Epithelial cell of proximal tubule (primary cell): ENCODE data around the gene POP4. TPM values are rescaled to one million over a fixed set of nuclear protein-coding genes. Genes with fewer than 3 reads are reported as not detected.

Source experiments
- DNase-seq: peaks from one replicate; pipeline ENCODE4 v3.0.0-alpha.2; 2011; ENCODE audit warnings: low read depth
- H3K4me3 ChIP-seq: 2 replicates; pipeline ENCODE4 v1.5.1; 2011; ENCODE audit warnings: low read depth, mild to moderate bottlenecking, low read length
- CTCF ChIP-seq: conservative IDR thresholded peaks from 2 replicates; pipeline ENCODE4 v1.5.1; 2012; ENCODE audit warnings: low read depth, mild to moderate bottlenecking, low read length
- total RNA-seq: library from RNA; depleted of rRNA; stranded (reverse); fragments of >200 nt; gene quantifications from 2 replicates; pipeline ENCODE4 v1.2.3, GENCODE V29; 2015

Gene POP4
- total RNA-seq, 1 donor from 2014 or later = 53.5 TPM

GRCh38 chr19:29631450-29631849 is 25.4 kb downstream of the POP4 start:
- TF ChIP-seq CTCF = no peak
- no peak overlapping the region for H3K4me3 ChIP-seq
- no peak for DNase-seq

GRCh38 chr19:29634002-29634401 is 27.9 kb downstream of the POP4 start:
- no peak for TF ChIP-seq CTCF
- H3K4me3 ChIP-seq = no peak overlapping the region
- DNase-seq = no peak

- TF ChIP-seq CTCF = no peak
- DNase-seq = no peak
Observed at GRCh38 chr19:29634423-29635130, 28.5 kb downstream of the POP4 start.

GRCh38 chr19:29635963-29636362 is 29.9 kb downstream of the POP4 start:
- DNase-seq = no peak
- no peak for TF ChIP-seq CTCF
- no peak overlapping the region for H3K4me3 ChIP-seq

More at GRCh38 chr19:29634423-29635130, 28.5 kb downstream of the POP4 start:
- H3K4me3 ChIP-seq = no peak overlapping the region

- TF ChIP-seq CTCF = no peak
- H3K4me3 ChIP-seq = no peak overlapping the region
- no peak for DNase-seq
Observed at GRCh38 chr19:29636553-29637360, 30.7 kb downstream of the POP4 start.

- H3K4me3 ChIP-seq = no peak overlapping the region
- no peak for DNase-seq
- TF ChIP-seq CTCF = no peak
Observed at GRCh38 chr19:29639086-29639485, 33.0 kb downstream of the POP4 start.
